ENCODE measurements around the gene ARPC1A. TPM values are rescaled to one million over a fixed set of nuclear protein-coding genes. Genes with fewer than 3 reads are reported as not detected.

Gene ARPC1A
- polyA plus RNA-seq, 1 of the 3 experiments (the other 2 are of a cell fraction), result 306 TPM

DNA sequence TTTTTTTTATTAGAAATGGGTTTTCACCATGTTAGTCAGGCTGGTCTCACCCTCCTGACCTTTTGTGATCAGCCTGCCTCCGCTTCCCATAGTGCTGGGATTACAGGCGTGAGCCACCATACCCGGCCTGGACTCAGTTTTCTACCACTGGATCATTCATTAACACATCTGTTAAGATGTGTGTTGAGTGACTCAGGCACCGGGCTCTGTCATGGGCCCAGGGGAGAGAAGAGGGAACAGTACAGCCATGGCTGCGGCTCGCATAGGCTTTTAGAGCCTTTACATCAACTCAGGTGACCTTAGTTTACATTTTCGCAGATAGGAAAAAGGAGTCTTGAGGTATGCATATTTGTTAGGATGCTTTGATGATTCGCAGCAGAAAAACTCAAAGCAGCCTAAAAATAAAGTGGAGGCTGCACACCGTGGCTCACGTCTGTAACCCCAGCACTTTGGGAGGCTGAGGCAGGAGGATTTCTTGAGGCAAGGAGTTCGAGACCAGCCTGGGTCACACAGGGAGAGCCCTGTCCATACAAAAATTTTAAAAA, 45.8 kb downstream of the ARPC1A start:
- Histone ChIP-seq H3F3A (replicated peaks; ENCODE audit: insufficient read depth) (peaks cover 37% of the 10 kb centered on the region), H3K27me3 (ENCODE audit: insufficient read depth) (no peaks in the 10 kb centered on the region), H3K36me3 (replicated peaks in 1 of 2; ENCODE audit: control insufficient read depth in 1 of 2, insufficient read depth in 2 of 2, low read length in 1 of 2) (peaks cover 7 to 13% of the 10 kb centered on the region in 2 experiments), H3K4me3 (ENCODE audit: low read depth in 2 of 2, low read length in 1 of 2) (no peak overlapping the region), H3K9ac (no peak overlapping the region), H3K27ac (ENCODE audit: low read depth in 2 of 2, low read length in 1 of 2) (no peak overlapping the region), H4K20me1 (ENCODE audit: insufficient read depth) (peaks cover 10% of the 10 kb centered on the region), H3K9me2 (no peaks in the 10 kb centered on the region), H3K79me2 (ENCODE audit: insufficient read depth) (peaks cover 20% of the 10 kb centered on the region), H3K4me2 (no peak overlapping the region), H3K9me3 (no peaks in the 10 kb centered on the region), H3K4me1 (ENCODE audit: control insufficient read depth in 1 of 2, insufficient read depth in 2 of 2, low read depth in 1 of 2, low read length in 1 of 2) (peaks cover 0 to 11% of the 10 kb centered on the region in 2 experiments; a peak in 1 of 4 replicates), H2AFZ (ENCODE audit: low read depth) (no peak overlapping the region)
- TF ChIP-seq FOSL2 (IDR thresholded peaks at IDR 0.05; ENCODE audit: borderline replicate concordance, low read depth), result 0 out of 2 replicates have a peak, but pooled peaks have one; percentile 25
- no peak for TF ChIP-seq NFIC (IDR thresholded peaks at IDR 0.05; ENCODE audit: borderline replicate concordance)
- ChIA-PET POLR2A (no interaction called here), CTCF (interaction anchor here (1.1 to 2.3 kb wide), 4 partner anchors 12 to 492 kb away, joined by 3 to 7 read pairs (median 4); no protein-coding TSS in a partner anchor)
- DNase-seq, result no peak
- WGBS (ENCODE audit: low lambda C conversion rate), result 84% methylated on average over 11 of the region's 11 CpGs

- Histone ChIP-seq H3F3A (replicated peaks; ENCODE audit: insufficient read depth) (peaks cover 34% of the 10 kb centered on the region), H3K27me3 (ENCODE audit: insufficient read depth) (no peaks in the 10 kb centered on the region), H2AFZ (ENCODE audit: low read depth) (no peak overlapping the region), H3K4me2 (no peak overlapping the region), H3K4me3 (ENCODE audit: low read depth in 2 of 2, low read length in 1 of 2) (no peak overlapping the region), H3K36me3 (replicated peaks in 1 of 2; ENCODE audit: control insufficient read depth in 1 of 2, insufficient read depth in 2 of 2, low read length in 1 of 2) (peaks cover 0 to 15% of the 10 kb centered on the region in 2 experiments), H3K4me1 (ENCODE audit: control insufficient read depth in 1 of 2, insufficient read depth in 2 of 2, low read depth in 1 of 2, low read length in 1 of 2) (peaks cover 0 to 11% of the 10 kb centered on the region in 2 experiments; a peak in 1 of 4 replicates), H3K9me3 (no peaks in the 10 kb centered on the region), H3K9ac (no peak overlapping the region), H3K79me2 (ENCODE audit: insufficient read depth) (peaks cover 30% of the 10 kb centered on the region), H3K27ac (ENCODE audit: low read depth in 2 of 2, low read length in 1 of 2) (no peak overlapping the region), H3K9me2 (no peaks in the 10 kb centered on the region), H4K20me1 (ENCODE audit: insufficient read depth) (peaks cover 21% of the 10 kb centered on the region)
- TF ChIP-seq, protein P1, sequence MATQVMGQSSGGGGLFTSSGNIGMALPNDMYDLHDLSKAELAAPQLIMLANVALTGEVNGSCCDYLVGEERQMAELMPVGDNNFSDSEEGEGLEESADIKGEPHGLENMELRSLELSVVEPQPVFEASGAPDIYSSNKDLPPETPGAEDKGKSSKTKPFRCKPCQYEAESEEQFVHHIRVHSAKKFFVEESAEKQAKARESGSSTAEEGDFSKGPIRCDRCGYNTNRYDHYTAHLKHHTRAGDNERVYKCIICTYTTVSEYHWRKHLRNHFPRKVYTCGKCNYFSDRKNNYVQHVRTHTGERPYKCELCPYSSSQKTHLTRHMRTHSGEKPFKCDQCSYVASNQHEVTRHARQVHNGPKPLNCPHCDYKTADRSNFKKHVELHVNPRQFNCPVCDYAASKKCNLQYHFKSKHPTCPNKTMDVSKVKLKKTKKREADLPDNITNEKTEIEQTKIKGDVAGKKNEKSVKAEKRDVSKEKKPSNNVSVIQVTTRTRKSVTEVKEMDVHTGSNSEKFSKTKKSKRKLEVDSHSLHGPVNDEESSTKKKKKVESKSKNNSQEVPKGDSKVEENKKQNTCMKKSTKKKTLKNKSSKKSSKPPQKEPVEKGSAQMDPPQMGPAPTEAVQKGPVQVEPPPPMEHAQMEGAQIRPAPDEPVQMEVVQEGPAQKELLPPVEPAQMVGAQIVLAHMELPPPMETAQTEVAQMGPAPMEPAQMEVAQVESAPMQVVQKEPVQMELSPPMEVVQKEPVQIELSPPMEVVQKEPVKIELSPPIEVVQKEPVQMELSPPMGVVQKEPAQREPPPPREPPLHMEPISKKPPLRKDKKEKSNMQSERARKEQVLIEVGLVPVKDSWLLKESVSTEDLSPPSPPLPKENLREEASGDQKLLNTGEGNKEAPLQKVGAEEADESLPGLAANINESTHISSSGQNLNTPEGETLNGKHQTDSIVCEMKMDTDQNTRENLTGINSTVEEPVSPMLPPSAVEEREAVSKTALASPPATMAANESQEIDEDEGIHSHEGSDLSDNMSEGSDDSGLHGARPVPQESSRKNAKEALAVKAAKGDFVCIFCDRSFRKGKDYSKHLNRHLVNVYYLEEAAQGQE (IDR thresholded peaks at IDR 0.05; ENCODE audit: low read depth, low read length), result no peak
- TF ChIP-seq POLR2AphosphoS5 (IDR thresholded peaks at IDR 0.05; ENCODE audit: low read depth, low read length) (no peak), RAD21 (IDR thresholded peaks at IDR 0.05; ENCODE audit: low read length) (no peak), MXI1 (IDR thresholded peaks at IDR 0.05; ENCODE audit: low read depth, low read length) (no peak), EZH2phosphoT487 (IDR thresholded peaks at IDR 0.05; ENCODE audit: borderline replicate concordance, low read depth) (no peak), NFIC (IDR thresholded peaks at IDR 0.05; ENCODE audit: borderline replicate concordance) (no peak), MAX (IDR thresholded peaks at IDR 0.05; ENCODE audit: low read depth) (no peak), RCOR1 (IDR thresholded peaks at IDR 0.05; ENCODE audit: low read length) (no peak), NRF1 (IDR thresholded peaks at IDR 0.05; ENCODE audit: low read depth, low read length) (no peak)
- POLR2A ChIA-PET, result interaction anchor here (0.6 to 0.8 kb wide), 2 partner anchors 11 to 36 kb away, joined by 4 to 6 read pairs; partner anchors contain the start of genes BUD31 and PDAP1
- CTCF ChIA-PET, result interaction anchor here (1.0 to 2.3 kb wide), 4 partner anchors 13 to 493 kb away, joined by 3 to 7 read pairs (median 4); no protein-coding TSS in a partner anchor
- 90% methylated on average over 20 of the region's 21 CpGs for WGBS (ENCODE audit: low lambda C conversion rate)
- no peak for DNase-seq
Measured at GRCh38 chr7:99372275-99373090, 46.8 kb downstream of the ARPC1A start.

Data from SK-N-SH (cell line).